NT2/D1 (cell line): ENCODE results near the gene RAB4A.

Experiments used
- YY1 ChIP-seq: IDR thresholded peaks from 2 replicates; pipeline ENCODE4 v1.6.1; 2011; ENCODE audit not compliant: insufficient read length, insufficient read depth
- ZNF274 ChIP-seq: IDR thresholded peaks from 2 replicates; pipeline ENCODE4 v1.6.1; 2011; ENCODE audit warnings: mild to moderate bottlenecking, low read depth, low read length

DNA sequence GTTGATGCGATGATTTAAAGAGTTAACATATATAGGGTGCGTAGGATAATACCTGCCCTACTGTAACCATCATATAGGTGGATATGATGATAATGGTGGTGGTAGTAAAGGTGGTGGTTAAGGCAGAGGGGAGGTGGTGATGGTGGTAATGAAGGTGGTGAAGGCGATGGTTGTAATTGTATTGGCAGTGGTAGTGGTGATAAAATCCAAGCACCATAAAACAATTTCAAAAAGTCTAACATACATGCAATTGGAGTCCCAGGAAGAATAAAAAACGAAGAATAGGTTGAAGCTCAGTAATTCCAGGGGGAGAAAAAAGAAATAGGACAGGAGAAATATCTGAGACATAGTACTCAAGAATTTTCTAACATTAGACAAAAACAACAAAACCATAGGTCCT, 27.3 kb upstream of the RAB4A start:
- no peak for TF ChIP-seq ZNF274
- TF ChIP-seq YY1, result no peak
